ENCODE data around the gene HIBADH.

Gene HIBADH

DNA sequence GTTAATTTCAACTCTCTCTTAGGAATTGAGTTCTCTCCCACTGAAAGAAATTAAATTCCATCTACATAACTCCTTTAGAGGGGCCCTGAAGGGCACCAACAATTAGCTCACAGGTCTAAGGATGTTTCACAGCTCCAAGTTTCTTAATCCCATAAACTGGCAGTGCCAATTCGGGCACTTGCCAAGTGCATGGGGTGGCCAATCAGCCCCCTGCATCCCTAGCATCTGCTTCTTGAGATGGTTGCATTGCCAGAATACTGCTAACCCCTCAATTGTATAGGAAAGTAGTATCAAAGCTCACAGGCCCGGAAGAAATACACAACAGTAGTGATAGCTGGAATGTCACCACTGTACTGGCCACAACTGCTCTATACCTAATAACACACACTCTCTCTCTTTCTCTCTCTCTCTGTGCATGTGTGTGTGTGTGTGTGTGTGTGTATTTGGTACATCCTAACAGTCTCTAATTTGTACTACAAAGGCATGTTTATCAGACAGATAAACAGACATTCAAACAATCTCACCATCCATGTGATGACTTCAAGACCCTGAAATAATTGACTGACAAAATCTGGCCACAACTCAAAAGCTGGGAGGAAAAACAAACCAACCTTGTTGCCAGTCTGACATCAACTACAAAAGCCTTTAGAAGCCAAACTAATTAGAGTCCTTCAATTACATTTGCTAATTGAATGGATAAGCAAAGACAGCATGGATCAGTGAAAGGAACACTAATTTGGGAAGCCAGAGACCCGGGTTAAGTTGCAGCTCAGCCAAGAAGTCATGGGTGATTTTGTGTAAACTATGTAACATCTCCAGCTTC lies 27.8 kb downstream of the HIBADH start:
- no peak for DNase-seq

GRCh38 chr7:27633062-27633461 lies 29.6 kb downstream of the HIBADH start:
- DNase-seq = no peak

DNA sequence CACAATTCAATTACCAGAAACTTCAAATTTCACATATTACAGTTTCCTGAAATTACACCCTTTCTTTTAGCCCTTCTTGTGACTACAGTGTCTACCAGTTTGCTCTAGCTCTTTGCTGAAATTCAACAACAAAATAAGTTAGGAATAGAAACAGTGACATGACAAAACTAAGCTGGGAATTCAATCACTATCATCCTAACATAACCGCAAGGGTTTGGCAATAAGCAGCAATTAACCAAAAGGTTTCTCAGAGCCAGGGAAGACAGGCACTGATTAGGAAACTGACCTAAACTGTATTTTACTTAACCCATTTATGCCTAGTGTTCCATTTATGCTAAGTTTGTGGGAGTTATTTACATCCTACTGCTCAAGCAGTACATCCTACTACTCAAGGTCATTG lies 31.3 kb downstream of the HIBADH start:
- no peak for DNase-seq

GRCh38 chr7:27627146-27627545 lies 35.5 kb downstream of the HIBADH start:
- no peak for DNase-seq

DNA sequence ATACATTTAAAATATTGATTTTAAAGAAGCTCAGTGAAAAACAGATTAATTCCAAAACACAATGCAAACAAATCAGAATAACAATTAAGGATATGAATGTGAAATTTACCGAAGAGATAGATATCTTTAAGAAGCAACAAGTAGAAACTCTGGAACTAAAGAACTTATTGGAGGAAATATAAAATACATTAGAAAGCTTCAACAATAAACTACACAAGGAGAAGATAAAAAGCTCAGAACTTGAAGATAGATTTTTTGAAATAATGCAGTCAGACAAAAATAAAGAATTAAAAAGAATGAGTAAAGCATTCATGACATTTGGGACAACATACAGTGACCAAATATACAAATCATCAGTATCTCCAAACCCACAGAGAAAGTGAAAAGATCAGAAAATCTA lies 43.2 kb downstream of the HIBADH start:
- no peak for DNase-seq

GRCh38 chr7:27617651-27618381 lies 44.9 kb downstream of the HIBADH start:
- no peak for DNase-seq

GRCh38 chr7:27616914-27617548 lies 45.7 kb downstream of the HIBADH start:
- DNase-seq = no peak

- DNase-seq = no peak
Observed at GRCh38 chr7:27616186-27616491, 46.5 kb downstream of the HIBADH start.

- no peak for DNase-seq
Observed at GRCh38 chr7:27615420-27616185, 47.1 kb downstream of the HIBADH start.

GRCh38 chr7:27614095-27614494 lies 48.6 kb downstream of the HIBADH start:
- no peak for DNase-seq

DNA sequence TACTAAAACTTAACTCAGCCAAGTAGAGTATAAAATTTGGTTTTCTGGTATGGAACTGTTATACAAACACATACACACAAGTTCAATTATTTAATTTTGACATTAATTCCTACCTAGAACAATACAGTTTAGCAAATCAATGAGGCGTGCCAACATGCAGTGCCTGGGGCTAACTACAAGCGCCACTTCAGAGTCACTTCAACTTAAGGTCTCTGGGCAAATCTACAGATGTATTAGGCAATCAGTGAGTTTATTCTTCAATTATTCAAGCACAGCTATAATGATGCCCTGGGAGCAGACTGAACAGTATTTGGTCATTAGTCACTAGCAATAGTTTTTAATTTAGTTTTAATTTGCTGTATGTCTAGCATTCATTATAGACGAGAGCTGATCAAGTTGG lies 51.6 kb downstream of the HIBADH start:
- no peak for DNase-seq

DNA sequence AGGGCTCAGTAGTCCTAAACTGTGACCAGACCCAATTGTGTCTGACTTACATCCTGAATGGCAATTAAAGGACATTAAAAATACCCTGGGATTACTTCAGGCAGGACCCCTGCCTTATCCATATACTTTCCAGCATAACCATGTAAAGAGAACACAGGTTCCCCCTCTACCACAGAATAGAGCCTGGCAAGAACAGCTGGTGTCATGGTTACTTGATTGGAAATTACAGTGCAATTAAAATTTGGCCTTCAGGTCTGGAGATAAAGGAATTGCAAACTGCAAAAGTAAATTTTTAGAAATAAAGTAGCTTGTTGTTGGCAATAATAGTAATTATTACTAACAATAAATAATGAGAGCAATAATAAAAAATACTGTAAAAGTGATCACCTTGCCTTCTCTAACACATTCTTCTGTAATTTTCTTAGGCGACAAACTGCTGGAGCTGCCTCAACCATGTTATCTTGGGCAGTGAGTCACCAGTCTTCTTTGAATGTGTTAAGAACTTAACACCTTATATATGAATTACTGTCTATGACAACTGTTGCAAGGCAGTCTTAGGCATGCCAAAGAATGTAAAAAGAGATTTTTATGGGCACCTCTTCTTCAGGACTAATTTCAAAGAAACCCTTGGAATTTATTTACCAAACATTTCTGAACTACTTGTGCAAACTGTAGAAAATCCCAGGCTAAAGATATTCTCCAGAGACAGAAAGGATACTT lies 53.7 kb downstream of the HIBADH start:
- no peak for DNase-seq

- DNase-seq = no peak
Observed at GRCh38 chr7:27607210-27607606, 55.5 kb downstream of the HIBADH start.

- DNase-seq = no peak
Observed at GRCh38 chr7:27606270-27607209, 56.1 kb downstream of the HIBADH start.

DNA sequence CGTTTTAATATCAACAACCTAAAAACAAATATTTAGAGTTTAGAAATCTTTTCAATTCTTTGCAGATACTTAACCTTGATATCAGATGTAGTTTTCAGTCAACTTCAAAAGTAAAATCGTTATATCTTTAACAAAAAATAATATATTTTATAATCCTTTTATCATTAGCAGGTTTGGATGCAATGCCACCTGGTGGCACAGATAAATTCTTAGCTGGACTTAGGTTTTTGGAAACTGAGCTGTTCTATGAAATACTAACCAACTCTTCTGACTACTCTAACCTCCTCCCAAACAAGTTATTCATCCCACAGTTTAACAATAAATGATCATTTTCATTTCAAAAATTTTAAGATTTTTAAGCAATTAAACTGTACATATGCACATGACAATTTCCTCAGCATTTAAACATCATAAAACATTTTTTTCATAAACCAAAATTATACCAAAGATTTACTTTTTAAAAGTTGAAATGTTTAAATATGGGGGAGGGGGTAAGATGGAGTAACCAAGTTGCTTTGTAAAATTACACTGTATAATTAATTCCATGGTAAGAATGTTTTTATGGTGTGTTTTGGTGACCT lies 56.9 kb downstream of the HIBADH start:
- DNase-seq = no peak

DNA sequence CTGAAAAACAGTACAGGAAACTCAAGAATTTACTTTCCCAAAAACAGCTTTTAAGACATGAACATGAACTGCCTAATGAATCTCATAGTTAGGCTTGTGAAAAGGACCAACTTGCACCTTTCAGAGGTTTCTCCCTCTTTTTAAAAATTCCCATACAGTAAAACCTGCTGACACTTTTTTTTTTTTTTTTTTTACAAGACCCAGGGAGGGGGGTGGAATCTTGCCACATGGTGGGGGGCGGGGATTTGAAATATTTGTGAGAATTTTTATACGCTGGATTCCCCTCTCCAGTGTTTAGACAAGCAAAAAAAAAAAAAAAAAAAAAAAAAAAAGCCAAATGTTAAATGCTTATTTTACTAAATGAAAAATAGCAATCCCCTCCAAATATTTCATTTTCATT lies 57.4 kb downstream of the HIBADH start:
- DNase-seq = no peak

- no peak for DNase-seq
Observed at GRCh38 chr7:27603813-27604212, 58.9 kb downstream of the HIBADH start.

- DNase-seq = no peak
Observed at GRCh38 chr7:27602766-27603165, 59.9 kb downstream of the HIBADH start.

GRCh38 chr7:27601217-27601616 lies 61.5 kb downstream of the HIBADH start:
- no peak for DNase-seq

- no peak for DNase-seq
Observed at GRCh38 chr7:27600247-27600646, 62.4 kb downstream of the HIBADH start.

GRCh38 chr7:27595009-27595408 lies 67.7 kb downstream of the HIBADH start:
- DNase-seq = no peak
